BJ (cell line): Measurements from ENCODE around the gene GCHFR. TPM values are rescaled to one million over a fixed set of nuclear protein-coding genes. Genes with fewer than 3 reads are reported as not detected.

ENCODE experiments used
- CTCF ChIA-PET: fragments of 350-600 bp; formaldehyde crosslinking; extraction: SDS; loops from one replicate; lab custom pipeline; 2021; ENCODE audit warnings: antibody characterized with exemption, inconsistent platforms; lab: Yijun Ruan, JAX
- POLR2A ChIA-PET: fragments of 300-600 bp; sonication (Branson Sonifier 250); formaldehyde crosslinking; extraction: SDS; loops from one replicate; lab custom pipeline; 2021; ENCODE audit warnings: antibody characterized with exemption; lab: Charles Lee
- DNase-seq: peaks from one replicate; pipeline ENCODE4 v3.0.0-alpha.2; 2011; ENCODE audit warnings: low read depth
- H3K27me3 ChIP-seq: 2 replicates; pipeline ENCODE4 v1.6.0; 2011; ENCODE audit warnings: low read length; ENCODE audit not compliant: control insufficient read depth, insufficient read depth
- H3K36me3 ChIP-seq: 2 replicates; pipeline ENCODE4 v1.5.1; 2011; ENCODE audit warnings: low read length; ENCODE audit not compliant: control insufficient read depth, insufficient read depth
- H3K4me3 ChIP-seq: 2 replicates; pipeline ENCODE4 v1.5.1; 2011; ENCODE audit warnings: low read depth, mild to moderate bottlenecking, control low read depth, low read length
- CTCF ChIP-seq: IDR thresholded peaks from 2 replicates; pipeline ENCODE4 v1.5.1; 2011; ENCODE audit warnings: low read depth, mild to moderate bottlenecking, control low read depth, inconsistent platforms, low read length, moderate library complexity; ENCODE audit not compliant: insufficient read depth
- polyA plus RNA-seq: library from polyadenylated mRNA; depleted of rRNA; stranded (reverse); fragments of >200 nt; gene quantifications from 2 replicates; pipeline ENCODE4 v1.2.3, GENCODE V29; 2011

Gene GCHFR
- polyA plus RNA-seq, 1 experiment, result 2.5 TPM

- DNase-seq, result no peak
- ChIA-PET CTCF (interaction anchor here (0.6 kb wide), 1 partner anchor 191 kb away, joined by 3 read pairs; no protein-coding TSS in a partner anchor), POLR2A (no interaction called here)
- H3K4me3 ChIP-seq, result peak overlapping the region; percentile 95
- TF ChIP-seq CTCF, result no peak
- no peaks in the 10 kb centered on the region for H3K27me3 ChIP-seq
- H3K36me3 ChIP-seq, result peaks cover 3% of the 10 kb centered on the region
These were observed 9.3 kb upstream of the GCHFR start for GRCh38 chr15:40754574-40754882.

- no peak for TF ChIP-seq CTCF
- POLR2A ChIA-PET, result no interaction called here
- Histone ChIP-seq H3K4me3 (peak within 1 kb of the TSS; percentile 95), H3K36me3 (peaks cover 3% of the 10 kb centered on the region), H3K27me3 (no peaks in the 10 kb centered on the region)
- peak; percentile 44 for DNase-seq
- CTCF ChIA-PET, result interaction anchor here (0.6 to 1.7 kb wide), 2 partner anchors 140 to 191 kb away, joined by 3 to 4 read pairs; partner anchors contain the start of gene VPS18
These were observed 8.7 kb upstream of the GCHFR start, which contains the start of gene RMDN3 for GRCh38 chr15:40754883-40755811. Gene RMDN3, minus strand, starts transcription at chr15:40755254. Its CDS starts 471 bp downstream, at chr15:40754783.

- Histone ChIP-seq H3K27me3 (peaks cover 1% of the 10 kb centered on the region; the same call in 1 of the 2 replicates), H3K4me3 (peak overlapping the region; percentile 95), H3K36me3 (peaks cover 3% of the 10 kb centered on the region)
- TF ChIP-seq CTCF, result no peak
- ChIA-PET CTCF (interaction anchor here (1.7 to 2.4 kb wide), 2 partner anchors 11 to 139 kb away, joined by 4 to 7 read pairs; partner anchors contain the start of gene VPS18), POLR2A (no interaction called here)
- DNase-seq, result no peak
These were observed 8.1 kb upstream of the GCHFR start for GRCh38 chr15:40755812-40756208.

GRCh38 chr15:40756938-40757337 lies 6.9 kb upstream of the GCHFR start:
- DNase-seq, result no peak
- Histone ChIP-seq H3K36me3 (no peaks in the 10 kb centered on the region; the same call in 1 of the 2 replicates), H3K27me3 (peaks cover 1% of the 10 kb centered on the region; the same call in 1 of the 2 replicates), H3K4me3 (no peak overlapping the region)
- POLR2A ChIA-PET, result no interaction called here
- TF ChIP-seq CTCF, result no peak
- CTCF ChIA-PET, result interaction anchor here (1.7 to 2.4 kb wide), 2 partner anchors 12 to 138 kb away, joined by 4 to 7 read pairs; partner anchors contain the start of gene VPS18

GRCh38 chr15:40759961-40760360 lies 3.9 kb upstream of the GCHFR start:
- Histone ChIP-seq H3K27me3 (peaks cover 1% of the 10 kb centered on the region; the same call in 1 of the 2 replicates), H3K4me3 (no peak overlapping the region), H3K36me3 (no peaks in the 10 kb centered on the region)
- TF ChIP-seq CTCF, result no peak
- DNase-seq, result no peak
- ChIA-PET CTCF (no interaction called here), POLR2A (no interaction called here)
